Loucy (cell line): ENCODE measurements around the gene OR2W1.

Experiments
- H2AFZ ChIP-seq: fragments of 200-600 bp; sonication (generic); 2 replicates; pipeline ENCODE4 v1.6.0; 2016; ENCODE audit warnings: antibody characterized with exemption, mild to moderate bottlenecking, low read length, moderate library complexity
- H3F3A ChIP-seq: fragments of 200-600 bp; 2 replicates; pipeline ENCODE4 v1.6.0; 2016; ENCODE audit warnings: antibody characterized with exemption, low read depth, mild to moderate bottlenecking
- H3K27me3 ChIP-seq: fragments of 200-600 bp; sonication (generic); 2 replicates; pipeline ENCODE4 v1.6.1; 2014; ENCODE audit warnings: low read length, mild to moderate bottlenecking; ENCODE audit not compliant: insufficient read depth, poor library complexity, severe bottlenecking
- H3K36me3 ChIP-seq: fragments of 200-600 bp; sonication (generic); 2 replicates; pipeline ENCODE4 v1.6.1; 2016; ENCODE audit warnings: low read length; ENCODE audit not compliant: insufficient read depth
- H3K4me1 ChIP-seq: fragments of 200-600 bp; sonication (generic); 2 replicates; pipeline ENCODE4 v1.5.1; 2014; ENCODE audit warnings: low read length, mild to moderate bottlenecking; ENCODE audit not compliant: insufficient read depth, poor library complexity, severe bottlenecking
- H3K4me2 ChIP-seq: fragments of 200-600 bp; sonication (generic); 2 replicates; pipeline ENCODE4 v1.6.0; 2014; ENCODE audit warnings: antibody characterized with exemption, low read length, low read depth, mild to moderate bottlenecking; ENCODE audit not compliant: poor library complexity, severe bottlenecking
- H3K4me3 ChIP-seq: fragments of 200-600 bp; sonication (generic); 2 replicates; pipeline ENCODE4 v1.5.1; 2014; ENCODE audit warnings: low read length, mild to moderate bottlenecking, mixed read lengths; ENCODE audit not compliant: poor library complexity, severe bottlenecking
- H3K79me2 ChIP-seq: fragments of 200-600 bp; sonication (generic); 2 replicates; pipeline ENCODE4 v1.6.1; 2014; ENCODE audit warnings: low read length; ENCODE audit not compliant: insufficient read depth
- H3K9ac ChIP-seq: fragments of 200-600 bp; sonication (generic); 2 replicates; pipeline ENCODE4 v1.6.0; 2014; ENCODE audit warnings: mild to moderate bottlenecking, low read depth, low read length, moderate library complexity; ENCODE audit not compliant: poor library complexity, severe bottlenecking
- H3K9me2 ChIP-seq: fragments of 200-600 bp; sonication (generic); replicated peaks from 2 replicates; pipeline ENCODE4 v1.6.1; 2016; ENCODE audit warnings: low read depth, low read length, mixed read lengths
- H3K9me3 ChIP-seq: fragments of 200-600 bp; sonication (generic); 2 replicates; pipeline ENCODE4 v1.6.1; 2014; ENCODE audit warnings: mild to moderate bottlenecking, antibody characterized with exemption, low read length, low read depth; ENCODE audit not compliant: insufficient read depth
- H4K20me1 ChIP-seq: fragments of 200-600 bp; sonication (generic); 2 replicates; pipeline ENCODE4 v1.6.0; 2014; ENCODE audit warnings: antibody characterized with exemption, low read length, mild to moderate bottlenecking; ENCODE audit not compliant: insufficient read depth, poor library complexity, severe bottlenecking
- CTCF ChIP-seq: fragments of 200-600 bp; sonication (generic); conservative IDR thresholded peaks from 2 replicates; pipeline ENCODE4 v1.5.1; 2014; ENCODE audit warnings: mild to moderate bottlenecking, antibody characterized with exemption, low read length
- EZH2phosphoT487 ChIP-seq: fragments of 200-600 bp; IDR thresholded peaks from 2 replicates; pipeline ENCODE4 v1.6.1; 2018; ENCODE audit warnings: antibody characterized with exemption, mild to moderate bottlenecking, moderate library complexity, borderline replicate concordance

OR2W1 gene

GRCh38 chr6:29071831-29072723 lies 27.1 kb upstream of the OR2W1 start:
- H3K9me2 ChIP-seq: no peaks in the 10 kb centered on the region
- H3K9me3 ChIP-seq: no peaks in the 10 kb centered on the region
- H3K79me2 ChIP-seq: no peaks in the 10 kb centered on the region
- no peaks in the 10 kb centered on the region for H3K27me3 ChIP-seq
- H3F3A ChIP-seq: no peaks in the 10 kb centered on the region
- H2AFZ ChIP-seq: no peak overlapping the region
- H3K9ac ChIP-seq: no peak overlapping the region
- no peak overlapping the region for H3K4me2 ChIP-seq
- no peaks in the 10 kb centered on the region for H3K36me3 ChIP-seq
- H4K20me1 ChIP-seq: no peaks in the 10 kb centered on the region
- H3K4me1 ChIP-seq: no peaks in the 10 kb centered on the region
- no peak overlapping the region for H3K4me3 ChIP-seq
- peak; percentile 72 for TF ChIP-seq CTCF
- TF ChIP-seq EZH2phosphoT487: no peak

GRCh38 chr6:29051680-29052079 lies 6.7 kb upstream of the OR2W1 start:
- H3F3A ChIP-seq: no peaks in the 10 kb centered on the region
- H3K4me1 ChIP-seq: no peaks in the 10 kb centered on the region
- H3K36me3 ChIP-seq: no peaks in the 10 kb centered on the region
- no peaks in the 10 kb centered on the region for H3K9me3 ChIP-seq
- H2AFZ ChIP-seq: no peak overlapping the region
- H3K9me2 ChIP-seq: no peaks in the 10 kb centered on the region
- H3K79me2 ChIP-seq: no peaks in the 10 kb centered on the region
- no peaks in the 10 kb centered on the region for H4K20me1 ChIP-seq
- H3K4me3 ChIP-seq: no peak overlapping the region
- H3K4me2 ChIP-seq: no peak overlapping the region
- no peak overlapping the region for H3K9ac ChIP-seq
- H3K27me3 ChIP-seq: no peaks in the 10 kb centered on the region
- no peak for TF ChIP-seq EZH2phosphoT487
- no peak for TF ChIP-seq CTCF

- Histone ChIP-seq H3K9me3 (no peaks in the 10 kb centered on the region), H3K79me2 (no peaks in the 10 kb centered on the region), H4K20me1 (no peaks in the 10 kb centered on the region), H3K4me1 (no peaks in the 10 kb centered on the region), H2AFZ (no peak overlapping the region), H3F3A (no peaks in the 10 kb centered on the region), H3K4me2 (no peak overlapping the region), H3K9ac (no peak overlapping the region), H3K4me3 (no peak overlapping the region), H3K27me3 (no peaks in the 10 kb centered on the region), H3K9me2 (no peaks in the 10 kb centered on the region), H3K36me3 (no peaks in the 10 kb centered on the region)
- TF ChIP-seq CTCF (no peak), EZH2phosphoT487 (no peak)
Observed at GRCh38 chr6:29035951-29036350, 9.0 kb downstream of the OR2W1 start.
